ENCODE measurements around the gene MAST2. TPM values are rescaled to one million over a fixed set of nuclear protein-coding genes. Genes with fewer than 3 reads are reported as not detected.
"Not testable (repeated sequence)": the region's sequence is repeated elsewhere in the genome, so short reads cannot be mapped to it uniquely, and the experiment has no call there.

MAST2 gene
- polyA plus RNA-seq, 4 donors: 30.0 to 67.3 (median 38.3) TPM

DNA sequence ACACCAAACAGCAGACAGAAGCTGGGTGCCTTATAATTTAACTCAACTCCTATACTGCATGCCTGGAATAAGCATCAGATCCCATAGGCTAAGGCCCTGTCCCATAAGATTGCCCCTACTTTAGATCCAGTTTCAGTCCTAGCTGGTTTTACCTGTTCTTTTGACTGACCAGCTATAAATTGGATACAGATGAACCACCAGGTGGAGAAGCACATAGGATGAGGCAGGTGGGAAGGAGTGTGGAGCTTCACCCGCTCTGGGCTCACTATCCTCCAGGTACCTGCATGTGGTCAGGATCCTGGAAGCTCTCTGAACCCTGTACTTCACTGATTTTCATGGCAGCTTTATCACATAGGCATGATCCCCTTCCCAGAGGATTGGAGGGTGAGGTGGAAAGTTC is 51.3 kb downstream of the MAST2 start:
- no peak for DNase-seq (ENCODE audit: low read depth in 4 of 4, low spot score in 3 of 4)

DNA sequence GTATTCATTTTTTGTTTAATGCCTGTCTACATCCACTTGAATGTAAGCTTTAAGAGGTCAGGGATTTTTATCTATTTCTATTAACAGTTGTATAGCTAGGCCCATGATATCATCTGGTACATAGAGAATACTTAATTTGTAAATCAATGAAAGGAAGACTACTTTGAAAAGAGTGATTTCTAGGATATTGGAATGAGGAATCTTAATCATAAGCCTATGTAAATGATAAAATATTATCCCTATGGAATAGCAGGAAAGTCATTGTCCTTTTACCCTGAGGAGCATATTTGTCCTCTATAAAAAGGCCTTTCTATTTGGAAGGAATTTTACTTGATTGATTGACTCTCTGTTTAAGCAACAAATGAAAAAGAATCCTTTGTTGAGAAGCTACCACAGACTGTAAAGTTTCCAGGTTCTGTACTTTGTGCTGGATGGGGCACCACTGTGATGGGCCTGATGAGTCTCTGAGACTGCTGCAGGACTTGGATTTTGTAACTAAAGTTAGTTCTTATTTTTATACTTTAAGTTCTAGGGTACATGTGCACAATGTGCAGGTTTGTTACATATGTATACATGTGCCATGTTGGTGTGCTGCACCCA is 53.8 kb downstream of the MAST2 start:
- DNase-seq (ENCODE audit: low read depth in 4 of 4, low spot score in 3 of 4): no peak

DNA sequence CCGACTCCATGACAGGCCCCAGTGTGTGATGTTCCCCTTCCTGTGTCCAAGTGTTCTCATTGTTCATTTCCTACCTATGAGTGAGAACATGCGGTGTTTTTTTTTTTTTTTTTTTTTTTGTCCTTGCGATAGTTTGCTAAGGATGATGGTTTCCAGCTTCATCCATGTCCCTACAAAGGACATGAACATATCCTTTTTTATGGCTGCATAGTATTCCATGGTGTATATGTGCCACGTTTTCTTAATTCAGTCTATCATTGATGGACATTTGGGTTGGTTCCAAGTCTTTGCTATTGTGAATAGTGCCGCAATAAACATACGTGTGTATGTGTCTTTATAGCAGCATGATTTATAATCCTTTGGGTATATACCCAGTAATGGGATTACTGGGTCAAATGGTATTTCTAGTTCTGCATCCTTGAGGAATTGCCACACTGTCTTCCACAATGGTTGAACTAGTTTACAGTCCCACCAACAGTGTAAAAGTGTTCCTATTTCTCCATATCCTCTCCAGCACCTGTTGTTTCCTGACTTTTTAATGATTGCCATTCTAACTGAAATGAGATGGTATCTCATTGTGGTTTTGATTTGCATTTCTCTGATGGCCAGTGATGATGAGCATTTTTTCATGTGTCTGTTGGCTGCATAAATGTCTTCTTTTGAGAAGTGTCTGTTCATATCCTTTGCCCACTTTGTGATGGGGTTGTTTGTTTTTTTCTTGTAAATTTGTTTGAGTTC is 54.5 kb downstream of the MAST2 start:
- not testable (repeated sequence) for DNase-seq (ENCODE audit: low read depth in 4 of 4, low spot score in 3 of 4)

DNA sequence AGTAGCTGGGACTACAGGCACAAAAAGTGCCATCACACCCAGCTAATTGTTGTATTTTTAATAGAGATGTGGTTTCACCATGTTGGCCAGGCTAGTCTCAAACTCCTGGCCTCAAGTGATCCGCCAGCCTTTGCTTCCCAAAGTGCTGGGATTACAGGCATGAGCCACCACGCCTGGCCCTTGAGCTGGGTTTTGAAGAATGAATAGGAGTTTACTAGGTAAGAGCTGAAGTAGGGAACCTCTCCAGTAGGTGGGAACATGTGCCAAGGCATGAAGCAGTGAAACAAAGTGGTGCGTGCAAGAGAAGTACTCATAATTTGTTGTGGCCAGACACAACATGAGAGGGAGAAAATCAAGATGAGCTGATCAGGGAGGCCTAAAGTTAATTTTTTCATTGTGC is 55.8 kb downstream of the MAST2 start:
- no peak for DNase-seq (ENCODE audit: low read depth in 4 of 4, low spot score in 3 of 4)

DNA sequence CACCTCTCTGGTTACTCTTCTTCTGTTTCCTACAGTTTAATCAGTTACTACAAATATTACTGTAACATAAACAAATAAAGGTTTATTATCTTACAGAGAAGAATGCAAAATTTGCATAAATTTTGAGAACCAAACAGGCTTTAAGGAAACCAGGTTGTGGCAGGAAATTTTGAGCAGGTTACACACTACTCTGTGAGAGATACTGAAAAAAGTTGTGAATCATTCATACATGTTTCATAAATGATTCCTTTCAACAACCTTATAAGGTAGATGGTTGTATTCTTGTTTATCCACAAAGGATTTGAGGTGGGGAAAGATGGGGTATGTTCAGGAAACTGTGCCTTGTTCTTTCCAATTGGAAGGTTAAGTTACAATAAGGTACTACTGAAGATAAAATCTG is 58.6 kb downstream of the MAST2 start:
- DNase-seq (ENCODE audit: low read depth in 4 of 4, low spot score in 3 of 4): no peak

DNA sequence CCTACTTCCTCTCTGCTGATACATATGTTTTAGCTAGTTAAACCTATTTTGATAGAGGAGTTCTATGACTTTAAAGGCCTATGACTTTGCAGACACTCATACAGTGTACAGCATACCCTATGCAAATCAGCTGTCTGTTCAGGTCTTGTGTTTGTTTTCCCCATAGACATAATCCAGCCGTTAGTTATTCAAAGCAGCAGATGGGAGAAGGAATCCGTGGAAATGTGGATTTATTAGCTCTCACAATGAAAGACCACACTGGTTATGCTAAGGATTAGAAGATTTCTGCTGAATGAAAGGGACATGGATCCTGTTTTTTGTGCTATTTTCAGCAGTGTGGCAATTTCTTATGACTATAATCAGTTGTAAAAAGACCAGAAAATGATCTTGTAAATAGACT is 59.8 kb downstream of the MAST2 start:
- DNase-seq (ENCODE audit: low read depth in 4 of 4, low spot score in 3 of 4): no peak

DNA sequence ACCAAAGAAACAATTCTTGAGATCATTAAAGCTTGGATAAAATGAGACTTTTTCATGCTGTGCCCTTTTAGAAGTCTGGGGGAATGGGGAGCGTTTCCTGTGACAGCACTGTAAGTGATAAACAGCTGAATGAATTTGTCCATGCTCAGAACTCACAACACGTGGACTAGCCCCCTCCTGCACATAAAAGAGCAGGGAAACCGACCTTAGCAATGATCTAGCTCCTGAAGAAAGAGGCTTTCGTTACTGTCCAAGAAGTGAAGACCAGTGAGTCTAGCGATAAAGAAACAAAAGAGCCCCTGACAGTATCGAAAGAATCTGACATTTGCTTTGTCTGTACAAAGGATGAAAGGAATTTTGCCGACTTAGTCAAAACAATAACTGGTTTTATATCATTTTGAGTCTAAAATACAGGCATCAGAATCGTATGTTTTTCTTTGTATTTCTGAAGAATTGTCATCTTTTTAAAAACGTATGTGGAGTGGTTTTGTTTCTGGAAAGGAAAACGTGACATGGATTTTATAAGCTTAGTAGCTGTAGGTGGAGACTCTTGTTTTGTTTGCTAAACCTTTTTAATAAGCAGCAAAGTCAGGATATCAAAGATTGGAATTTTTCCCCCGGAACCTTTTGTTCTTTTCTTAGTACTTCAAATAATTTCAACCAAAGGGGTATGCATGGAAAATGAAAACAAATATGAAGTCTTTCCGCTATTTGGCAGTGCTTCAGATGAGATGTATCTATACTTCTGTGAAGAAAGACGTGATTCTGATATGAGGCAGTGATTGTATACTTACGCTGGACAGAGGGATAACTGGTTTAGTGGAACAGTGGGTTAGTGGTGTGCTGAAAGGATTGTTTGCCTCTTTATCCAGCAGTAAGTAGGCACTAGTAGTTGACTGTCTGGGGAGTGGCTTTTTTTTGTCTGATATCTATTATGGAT is 61.0 kb downstream of the MAST2 start:
- DNase-seq (ENCODE audit: low read depth in 4 of 4, low spot score in 3 of 4): no peak

DNA sequence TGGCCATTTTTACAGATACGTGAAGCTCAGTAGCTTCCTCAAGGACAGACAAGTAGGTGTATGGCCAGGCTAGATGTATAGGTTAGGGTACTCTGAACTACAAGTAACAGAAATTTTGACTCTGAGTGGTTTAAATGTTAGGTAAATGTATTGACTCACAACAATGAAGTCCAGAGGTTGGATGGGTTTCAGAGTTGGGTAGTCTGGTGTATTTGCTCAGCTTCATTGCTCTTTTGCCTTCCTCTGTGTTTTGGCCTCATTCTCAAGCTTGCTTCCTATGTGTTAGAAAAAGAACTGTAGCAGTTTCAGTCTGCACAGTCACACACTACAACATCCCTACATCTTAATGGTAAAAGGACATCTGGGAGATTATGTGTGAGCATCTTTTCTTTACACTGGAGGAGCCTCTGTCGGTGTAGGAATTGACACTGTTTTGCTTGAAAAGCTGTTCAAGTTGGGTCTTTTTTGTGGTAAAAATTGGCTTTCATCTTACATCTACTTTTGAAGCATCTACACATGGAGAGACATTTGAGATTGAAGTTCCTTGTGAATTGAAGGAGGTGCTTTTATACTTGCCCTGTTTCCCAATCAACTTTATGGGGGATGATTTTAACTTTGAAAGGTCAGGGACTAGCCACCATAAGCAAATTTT is 64.4 kb downstream of the MAST2 start:
- DNase-seq (ENCODE audit: low read depth in 4 of 4, low spot score in 3 of 4): no peak

DNA sequence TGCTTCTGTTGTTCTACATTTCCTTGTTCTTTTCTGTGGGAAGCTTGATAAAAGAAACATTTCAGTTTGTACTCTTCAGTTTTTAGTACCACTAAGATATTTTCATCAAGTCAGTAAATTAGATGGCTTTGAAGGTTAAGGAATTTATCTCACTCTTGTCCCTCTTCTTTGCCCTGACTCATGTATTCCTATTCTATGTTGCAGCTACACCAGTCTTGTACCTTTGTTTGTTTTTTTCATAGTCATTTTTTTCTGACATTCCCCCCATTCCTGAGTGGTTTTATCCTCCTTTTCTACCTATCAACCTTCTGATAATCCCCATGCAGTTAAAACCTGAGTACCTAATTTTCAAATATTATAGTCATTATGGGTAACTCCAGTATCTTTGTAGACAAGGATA is 65.4 kb downstream of the MAST2 start:
- no peak for DNase-seq (ENCODE audit: low read depth in 4 of 4, low spot score in 3 of 4)

DNA sequence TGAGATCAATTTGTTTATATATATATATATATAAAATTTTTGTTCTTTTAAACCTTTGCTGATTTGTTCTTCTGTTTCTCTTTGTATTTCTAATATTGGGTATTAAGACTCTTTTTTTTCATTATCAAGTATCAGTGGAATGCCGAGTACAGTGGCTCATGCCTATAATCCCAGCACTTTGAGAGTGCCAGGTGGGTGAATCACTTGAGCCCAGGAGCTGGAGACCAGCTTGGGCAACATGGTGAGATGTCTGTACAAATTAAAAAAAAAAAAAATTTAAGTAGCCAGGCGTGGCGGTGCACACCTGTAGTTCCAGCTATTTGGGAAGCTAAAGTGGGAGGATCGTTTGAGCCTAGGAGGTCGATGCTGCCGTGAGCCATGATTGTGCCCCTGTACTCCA is 67.1 kb downstream of the MAST2 start:
- no peak for DNase-seq (ENCODE audit: low read depth in 4 of 4, low spot score in 3 of 4)

DNA sequence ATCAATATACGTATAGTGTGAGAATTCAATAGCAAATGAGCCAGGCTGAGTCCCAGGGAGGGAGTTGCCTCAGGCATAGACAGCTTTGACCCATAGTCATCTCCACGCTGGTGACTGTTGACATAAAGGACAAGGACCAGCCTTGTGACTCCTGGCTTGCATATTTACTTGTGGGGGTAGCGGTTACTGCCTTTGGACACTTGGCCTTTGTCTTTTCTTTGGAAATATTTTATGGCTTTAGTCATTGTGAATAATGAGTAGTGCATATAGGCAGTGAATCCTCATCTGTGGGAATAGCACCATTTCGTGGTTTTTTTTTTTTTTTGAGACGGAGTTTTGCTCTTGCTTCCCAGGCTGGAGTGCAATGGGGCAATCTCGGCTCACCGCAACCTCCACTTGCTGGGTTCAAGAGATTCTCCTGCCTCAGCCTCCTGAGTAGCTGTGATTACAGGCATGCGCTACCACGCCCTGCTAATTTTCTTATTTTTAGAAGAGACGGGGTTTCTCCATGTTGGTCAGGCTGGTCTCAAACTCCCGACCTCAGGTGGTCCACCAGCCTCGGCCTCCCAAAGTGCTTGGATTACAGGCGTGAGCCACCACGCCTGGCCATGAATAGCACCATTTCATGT is 68.9 kb downstream of the MAST2 start:
- DNase-seq (ENCODE audit: low read depth in 4 of 4, low spot score in 3 of 4): not testable (repeated sequence)

DNA sequence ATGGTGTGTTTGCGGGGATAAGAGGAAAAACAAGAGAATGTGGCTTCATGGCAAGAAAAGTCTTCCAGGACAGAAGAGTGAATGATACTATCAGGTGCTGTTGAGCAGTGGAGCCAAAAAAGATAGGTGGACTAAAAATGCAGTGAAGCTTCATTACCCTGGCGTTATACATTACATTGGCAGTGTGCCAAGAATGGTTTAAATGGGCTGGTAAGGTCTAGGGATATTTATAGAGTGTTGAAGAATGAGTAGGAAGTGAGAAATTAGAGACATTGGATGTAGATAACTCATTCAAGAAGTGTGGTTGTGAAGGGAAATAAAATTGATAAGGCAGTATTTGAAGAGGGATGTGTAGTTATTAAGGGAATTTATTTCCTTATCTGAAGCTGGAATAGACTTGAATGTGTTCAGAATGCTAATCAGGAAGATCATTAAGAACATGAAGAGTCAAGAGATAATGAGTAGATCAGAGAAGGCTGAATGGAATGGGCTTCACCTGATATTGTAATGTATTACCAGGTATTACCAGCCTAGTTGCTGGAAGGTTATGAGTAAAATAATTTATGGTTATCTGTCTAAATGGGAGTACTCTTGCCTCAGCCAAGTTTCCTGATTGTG is 72.7 kb downstream of the MAST2 start:
- no peak for DNase-seq (ENCODE audit: low read depth in 4 of 4, low spot score in 3 of 4)

DNA sequence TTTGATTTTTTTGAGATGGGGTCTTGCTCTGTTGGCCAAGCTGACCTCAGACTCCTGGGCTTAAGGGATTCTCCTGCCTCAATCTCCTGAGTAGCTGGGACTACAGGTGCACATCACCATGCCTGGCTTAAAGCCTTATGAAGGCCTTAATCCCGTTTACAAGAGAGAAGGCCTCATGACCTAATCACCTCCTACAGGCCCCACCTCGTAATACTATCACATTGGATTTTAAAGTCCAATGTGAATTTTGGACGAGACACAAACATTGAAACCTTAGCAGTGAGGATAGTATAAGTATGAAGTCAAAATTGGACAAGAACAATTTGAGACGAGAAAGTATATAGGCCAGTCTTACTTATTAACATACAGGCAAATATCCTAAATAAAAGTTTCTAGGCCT is 73.9 kb downstream of the MAST2 start:
- DNase-seq (ENCODE audit: low read depth in 4 of 4, low spot score in 3 of 4): no peak

DNA sequence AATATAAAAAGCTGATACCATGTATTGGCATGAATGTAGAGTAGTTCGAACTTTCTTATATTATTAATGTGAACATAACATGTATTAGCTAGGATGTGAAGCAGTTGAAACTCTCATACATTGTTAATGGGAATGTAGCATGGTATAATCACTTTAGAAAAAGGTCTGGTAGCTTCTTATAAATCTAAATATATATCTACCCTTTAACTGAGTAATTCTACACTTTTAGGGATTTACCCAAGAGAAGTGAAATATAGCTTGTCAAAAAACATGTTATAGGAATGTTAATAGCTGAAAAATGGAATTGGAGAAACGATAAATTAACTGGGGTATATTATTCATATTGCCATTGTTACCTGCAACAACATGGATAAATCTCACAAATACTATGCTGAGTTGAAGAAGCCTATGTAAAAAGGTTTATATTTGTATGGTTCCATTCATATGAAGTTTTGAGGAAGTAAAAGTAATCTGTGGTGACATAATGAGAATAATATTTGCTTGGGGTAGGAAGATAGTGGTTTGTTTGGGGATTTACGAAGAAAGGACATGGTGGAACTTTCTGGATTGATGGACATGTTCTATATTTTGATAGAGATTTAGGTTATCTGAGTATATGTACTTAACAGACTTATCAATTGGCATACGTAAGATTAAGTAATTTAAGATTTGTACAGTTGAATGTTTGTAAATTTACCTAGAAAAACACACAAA is 76.6 kb downstream of the MAST2 start:
- no peak for DNase-seq (ENCODE audit: low read depth in 4 of 4, low spot score in 3 of 4)

DNA sequence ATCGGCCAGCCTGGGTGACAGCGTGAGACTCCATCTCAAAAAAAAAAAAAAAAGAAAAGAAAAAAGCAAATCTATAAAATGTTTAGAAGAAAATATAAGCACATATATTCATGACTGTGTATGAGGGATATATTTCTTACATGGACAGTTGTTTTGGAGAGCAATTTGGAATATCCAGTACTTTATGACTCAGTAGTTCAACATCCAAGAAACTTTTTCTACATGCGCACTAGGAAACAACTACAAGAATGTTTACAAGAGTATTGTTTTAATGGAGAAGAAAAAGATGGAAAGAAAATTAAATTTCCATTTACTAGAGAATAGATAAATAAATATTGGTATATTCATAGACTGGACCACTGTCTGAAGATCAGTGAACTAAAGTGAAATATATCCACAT is 77.5 kb downstream of the MAST2 start:
- no peak for DNase-seq (ENCODE audit: low read depth in 4 of 4, low spot score in 3 of 4)

DNA sequence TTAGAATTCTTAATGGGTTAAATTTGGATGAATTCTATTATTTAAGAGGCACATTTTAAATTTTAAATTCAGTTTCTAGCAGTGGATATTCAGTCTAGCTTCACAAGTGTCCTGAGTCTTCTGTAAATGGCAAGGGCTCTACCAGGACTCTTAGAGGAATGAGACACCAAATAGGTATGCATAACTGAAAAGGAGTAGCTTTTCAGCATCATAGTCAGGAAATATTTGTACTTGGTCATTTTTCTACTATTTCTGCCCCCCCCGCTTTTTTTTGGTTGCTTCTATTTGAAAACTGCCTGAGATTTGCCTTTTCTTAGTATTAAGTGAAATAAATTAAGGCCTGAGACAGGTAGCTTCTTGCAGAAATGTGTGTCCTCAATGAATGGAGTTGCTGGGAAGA is 80.2 kb downstream of the MAST2 start:
- DNase-seq (ENCODE audit: low read depth in 4 of 4, low spot score in 3 of 4): no peak

DNA sequence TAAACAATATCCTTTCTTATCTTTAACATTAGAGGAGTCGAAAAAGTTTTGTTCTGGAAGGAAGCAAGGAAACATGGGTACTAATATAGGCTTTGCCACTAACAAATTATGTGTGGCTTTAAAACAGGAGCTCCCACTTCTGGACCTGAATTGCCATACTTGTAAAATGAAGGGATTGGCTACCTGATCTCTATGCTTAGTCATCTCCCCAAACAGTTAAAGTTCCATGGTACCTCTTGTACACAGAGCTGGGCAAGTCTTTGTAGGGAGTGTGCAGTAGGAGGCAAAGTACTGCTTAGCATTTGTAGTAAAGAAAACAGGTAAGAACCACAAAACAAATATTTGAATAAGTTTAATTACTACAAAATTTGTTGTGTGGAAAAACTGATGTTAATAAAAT is 81.3 kb downstream of the MAST2 start:
- no peak for DNase-seq (ENCODE audit: low read depth in 4 of 4, low spot score in 3 of 4)

DNA sequence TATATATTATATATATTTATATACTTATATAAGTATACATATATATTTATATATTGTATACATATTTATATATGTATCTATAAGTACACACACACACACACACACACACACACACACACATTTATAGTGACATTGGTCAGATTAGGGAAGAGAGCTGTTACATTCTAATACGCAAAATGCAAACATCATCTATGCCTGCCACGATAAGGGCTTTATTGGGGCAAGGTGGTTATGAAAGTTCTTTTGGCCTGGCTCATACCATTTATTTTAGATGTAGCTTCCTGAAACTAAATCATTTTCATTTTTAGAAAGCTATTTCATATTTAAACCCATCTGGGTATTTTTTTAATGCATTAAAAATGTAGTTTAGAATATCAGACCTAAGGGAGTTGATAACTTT is 82.8 kb downstream of the MAST2 start:
- no peak for DNase-seq (ENCODE audit: low read depth in 4 of 4, low spot score in 3 of 4)

DNA sequence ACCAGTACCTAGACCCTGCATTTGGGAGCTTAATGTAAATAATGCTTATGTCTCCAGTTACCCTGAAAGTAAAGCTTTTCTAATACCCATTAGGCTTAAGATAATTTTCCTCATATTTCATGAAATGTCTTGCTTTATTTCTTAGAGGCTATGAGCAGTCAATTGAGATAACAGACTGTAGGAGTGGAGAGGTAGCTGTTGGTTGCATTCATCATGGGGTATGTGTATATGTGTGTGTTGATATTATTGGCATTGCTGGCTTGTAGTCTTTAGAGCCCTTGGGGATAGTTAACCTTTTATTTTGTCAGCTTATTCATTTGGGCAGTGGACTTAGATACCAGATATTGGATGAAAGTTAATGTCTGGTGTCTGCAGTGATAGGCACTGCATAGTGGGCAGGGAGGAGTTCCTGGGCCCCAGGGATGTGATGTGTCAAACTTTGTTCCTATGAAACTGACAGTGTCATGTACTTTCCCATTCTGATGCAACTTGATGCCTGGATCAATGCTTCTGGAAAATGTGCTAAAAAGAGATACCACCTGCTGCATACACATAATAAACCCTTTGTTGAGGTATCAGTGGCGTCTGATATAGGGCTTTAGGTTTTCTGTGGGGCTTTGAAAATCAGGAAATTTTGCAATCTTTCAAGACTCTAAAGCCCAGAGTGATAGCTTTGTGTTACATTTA is 83.9 kb downstream of the MAST2 start:
- DNase-seq (ENCODE audit: low read depth in 4 of 4, low spot score in 3 of 4): no peak

Measured in left renal pelvis (tissue), 4 donors.